Measurements from ENCODE around the gene SFXN4. TPM values are rescaled to one million over a fixed set of nuclear protein-coding genes. Genes with fewer than 3 reads are reported as not detected.

Gene SFXN4
- total and polyA plus RNA-seq, 2 of the 13 experiments (the other 11 are each of a cell fraction or from before 2014, with no cell fraction given), result 47.7 to 64.9 TPM

DNA sequence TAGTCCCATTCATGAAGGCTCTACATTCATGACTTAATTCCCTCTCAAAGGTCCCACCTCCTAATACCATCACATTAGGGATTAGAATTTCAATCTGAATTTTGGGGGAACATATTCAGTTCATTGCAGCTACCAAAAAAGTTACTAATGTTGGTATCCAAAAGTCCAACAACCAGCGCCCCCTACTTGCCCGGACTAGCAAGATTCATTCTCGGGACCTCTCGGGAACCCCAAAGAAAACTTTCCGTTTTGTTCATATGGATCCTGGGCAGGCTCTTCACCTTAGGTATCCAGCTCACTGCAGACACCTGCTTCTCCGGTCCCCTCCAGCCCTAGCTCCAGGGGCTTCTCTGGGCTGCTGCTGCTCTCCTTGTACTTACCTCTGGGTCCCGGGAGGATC is 32.9 kb upstream of the SFXN4 start:
- BruUV-seq (replicated peaks), result no TSS peak
- POLR2A ChIA-PET, result interaction anchor here (0.6 to 2.6 kb wide), 10 partner anchors 9 to 215 kb away, joined by 3 to 14 read pairs (median 8); partner anchors contain the start of genes GRK5 and SFXN4
- Histone ChIP-seq H3K4me1 (ENCODE audit: insufficient read depth, low read length) (peaks cover 51% of the 10 kb centered on the region), H3K79me2 (ENCODE audit: insufficient read depth, low read length) (no peaks in the 10 kb centered on the region), H3K9ac (ENCODE audit: insufficient read depth, low read depth, low read length) (0 out of 2 replicates have a peak overlapping the region, but pooled peaks have one; percentile 30), H4K20me1 (ENCODE audit: insufficient read depth, low read length) (no peaks in the 10 kb centered on the region), H3K27me3 (ENCODE audit: control insufficient read depth in 1 of 2, insufficient read depth in 2 of 2, low read length in 2 of 2) (no peaks in the 10 kb centered on the region), H2AFZ (ENCODE audit: low read length) (peak overlapping the region; percentile 52), H3K36me3 (replicated peaks in 1 of 2; ENCODE audit: control insufficient read depth in 1 of 2, insufficient read depth in 2 of 2, low read length in 2 of 2) (no peaks in the 10 kb centered on the region), H3K27ac (ENCODE audit: extremely low read length, insufficient read depth, low read length) (no peak overlapping the region), H3K9me3 (ENCODE audit: low read length) (no peaks in the 10 kb centered on the region), H3K4me3 (replicated peaks in 1 of 3; ENCODE audit: insufficient read depth in 1 of 3, low read depth in 2 of 3, low read length in 3 of 3) (peak overlapping the region in 2 of 3 experiments; percentile 27 to 62; a peak in 3 of 6 replicates), H3K4me2 (ENCODE audit: low read depth, low read length) (peak overlapping the region; percentile 98)
- TF ChIP-seq ZNF350 (CRISPR knock-in tag; IDR thresholded peaks at IDR 0.05; ENCODE audit: borderline replicate concordance, low read depth), result no peak
- TF ChIP-seq, protein P1, sequence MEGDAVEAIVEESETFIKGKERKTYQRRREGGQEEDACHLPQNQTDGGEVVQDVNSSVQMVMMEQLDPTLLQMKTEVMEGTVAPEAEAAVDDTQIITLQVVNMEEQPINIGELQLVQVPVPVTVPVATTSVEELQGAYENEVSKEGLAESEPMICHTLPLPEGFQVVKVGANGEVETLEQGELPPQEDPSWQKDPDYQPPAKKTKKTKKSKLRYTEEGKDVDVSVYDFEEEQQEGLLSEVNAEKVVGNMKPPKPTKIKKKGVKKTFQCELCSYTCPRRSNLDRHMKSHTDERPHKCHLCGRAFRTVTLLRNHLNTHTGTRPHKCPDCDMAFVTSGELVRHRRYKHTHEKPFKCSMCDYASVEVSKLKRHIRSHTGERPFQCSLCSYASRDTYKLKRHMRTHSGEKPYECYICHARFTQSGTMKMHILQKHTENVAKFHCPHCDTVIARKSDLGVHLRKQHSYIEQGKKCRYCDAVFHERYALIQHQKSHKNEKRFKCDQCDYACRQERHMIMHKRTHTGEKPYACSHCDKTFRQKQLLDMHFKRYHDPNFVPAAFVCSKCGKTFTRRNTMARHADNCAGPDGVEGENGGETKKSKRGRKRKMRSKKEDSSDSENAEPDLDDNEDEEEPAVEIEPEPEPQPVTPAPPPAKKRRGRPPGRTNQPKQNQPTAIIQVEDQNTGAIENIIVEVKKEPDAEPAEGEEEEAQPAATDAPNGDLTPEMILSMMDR (CRISPR knock-in tag; IDR thresholded peaks at IDR 0.05), result peak; percentile 51
- TF ChIP-seq STAG1 (CRISPR knock-in tag; IDR thresholded peaks at IDR 0.05), result peak; percentile 51
- TF ChIP-seq, protein P2, sequence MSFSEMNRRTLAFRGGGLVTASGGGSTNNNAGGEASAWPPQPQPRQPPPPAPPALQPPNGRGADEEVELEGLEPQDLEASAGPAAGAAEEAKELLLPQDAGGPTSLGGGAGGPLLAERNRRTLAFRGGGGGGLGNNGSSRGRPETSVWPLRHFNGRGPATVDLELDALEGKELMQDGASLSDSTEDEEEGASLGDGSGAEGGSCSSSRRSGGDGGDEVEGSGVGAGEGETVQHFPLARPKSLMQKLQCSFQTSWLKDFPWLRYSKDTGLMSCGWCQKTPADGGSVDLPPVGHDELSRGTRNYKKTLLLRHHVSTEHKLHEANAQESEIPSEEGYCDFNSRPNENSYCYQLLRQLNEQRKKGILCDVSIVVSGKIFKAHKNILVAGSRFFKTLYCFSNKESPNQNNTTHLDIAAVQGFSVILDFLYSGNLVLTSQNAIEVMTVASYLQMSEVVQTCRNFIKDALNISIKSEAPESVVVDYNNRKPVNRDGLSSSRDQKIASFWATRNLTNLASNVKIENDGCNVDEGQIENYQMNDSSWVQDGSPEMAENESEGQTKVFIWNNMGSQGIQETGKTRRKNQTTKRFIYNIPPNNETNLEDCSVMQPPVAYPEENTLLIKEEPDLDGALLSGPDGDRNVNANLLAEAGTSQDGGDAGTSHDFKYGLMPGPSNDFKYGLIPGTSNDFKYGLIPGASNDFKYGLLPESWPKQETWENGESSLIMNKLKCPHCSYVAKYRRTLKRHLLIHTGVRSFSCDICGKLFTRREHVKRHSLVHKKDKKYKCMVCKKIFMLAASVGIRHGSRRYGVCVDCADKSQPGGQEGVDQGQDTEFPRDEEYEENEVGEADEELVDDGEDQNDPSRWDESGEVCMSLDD (CRISPR knock-in tag; IDR thresholded peaks at IDR 0.05; ENCODE audit: borderline replicate concordance), result 0 out of 2 replicates have a peak, but pooled peaks have one; percentile 6
- TF ChIP-seq ZNF432 (CRISPR knock-in tag; IDR thresholded peaks at IDR 0.05; ENCODE audit: borderline replicate concordance), result no peak
- no peak for TF ChIP-seq POLR2A (IDR thresholded peaks at IDR 0.05; ENCODE audit: insufficient read depth in 1 of 2, low read depth in 2 of 2, low read length in 2 of 2)
- ATAC-seq, result peak; percentile 60
- FAIRE-seq, result no peak
- 6% methylated on average over 7 of the region's 7 CpGs for WGBS (ENCODE audit: low lambda C conversion rate)
- in situ Hi-C loops (cut with HindIII; ENCODE audit: extremely low pct_ligation_motif_present, low pct_unique_long_range_greater_than_20kb) (loop anchor here (5.0 to 25.0 kb wide), 3 partner anchors 219 to 339 kb away; partner anchors contain the start of gene RGS10), intact Hi-C loops (cut with micrococcal nuclease; ENCODE audit: unreplicated experiment) (loop anchor here (1.0 to 2.0 kb wide), 2 partner anchors 59 to 218 kb away; no protein-coding TSS in a partner anchor)
- no peak for DNase-seq (ENCODE audit: low spot score)
- CTCF ChIA-PET (ENCODE audit: low intra/inter-chr PET ratio, low total read pairs), result interaction anchor here (1.3 to 2.1 kb wide), 4 partner anchors 59 to 247 kb away, joined by 3 to 20 read pairs (median 12); no protein-coding TSS in a partner anchor
